ENCODE results near the gene CTNND1. TPM values are rescaled to one million over a fixed set of nuclear protein-coding genes. Genes with fewer than 3 reads are reported as not detected.

Gene CTNND1
- total and polyA plus RNA-seq, 7 donors = 66.0 to 132 (median 97.7) TPM

- Histone ChIP-seq H3K27ac (no peak overlapping the region), H3K4me3 (no peak overlapping the region), H3K36me3 (no peaks in the 10 kb centered on the region), H3K27me3 (peaks cover 0 to 9% (median 0%) of the 10 kb centered on the region in 3 donors), H3K9me3 (peaks cover 0 to 5% (median 2%) of the 10 kb centered on the region in 4 donors), H3K4me1 (no peaks in the 10 kb centered on the region)
- no peak for DNase-seq
- 31 to 42% methylated on average over 1 of the region's 1 CpG for WGBS, 2 donors
- TF ChIP-seq POLR2A (IDR thresholded peaks at IDR 0.05) (no peak), EP300 (IDR thresholded peaks at IDR 0.05) (no peak), CTCF (IDR thresholded peaks at IDR 0.05) (no peak), POLR2AphosphoS5 (IDR thresholded peaks at IDR 0.05) (no peak)
- intact Hi-C loops (cut with DNase I) = no loop called here
Observed at GRCh38 chr11:57842873-57843272, 81.3 kb downstream of the CTNND1 start.

GRCh38 chr11:57867966-57868365, 106.4 kb downstream of the CTNND1 start:
- Histone ChIP-seq H3K4me3 (no peak overlapping the region), H3K27me3 (no peaks in the 10 kb centered on the region), H3K27ac (no peak overlapping the region), H3K4me1 (no peaks in the 10 kb centered on the region), H3K9me3 (no peaks in the 10 kb centered on the region), H3K36me3 (no peaks in the 10 kb centered on the region)
- intact Hi-C loops (cut with DNase I) = no loop called here
- TF ChIP-seq POLR2AphosphoS5 (IDR thresholded peaks at IDR 0.05) (no peak), POLR2A (IDR thresholded peaks at IDR 0.05) (no peak)
- no peak for DNase-seq

GRCh38 chr11:57868491-57868890, 106.9 kb downstream of the CTNND1 start:
- TF ChIP-seq POLR2AphosphoS5 (IDR thresholded peaks at IDR 0.05) = no peak
- TF ChIP-seq EP300 (IDR thresholded peaks at IDR 0.05) = no peak
- TF ChIP-seq POLR2A (IDR thresholded peaks at IDR 0.05) = no peak
- no peak for TF ChIP-seq CTCF (IDR thresholded peaks at IDR 0.05)
- WGBS, 2 donors = 82 to 93% methylated on average over 2 of the region's 2 CpGs
- Histone ChIP-seq H3K9me3 (no peaks in the 10 kb centered on the region), H3K36me3 (no peaks in the 10 kb centered on the region), H3K27ac (no peak overlapping the region), H3K4me3 (no peak overlapping the region), H3K4me1 (no peaks in the 10 kb centered on the region), H3K27me3 (no peaks in the 10 kb centered on the region)
- DNase-seq = no peak
- intact Hi-C loops (cut with DNase I) = no loop called here

Small RNA genes lying within 50 kb of the gene (small RNA-seq; reads per million reads assigned to genes)
- gene AP001931.1 = 0 reads per million in 3 donors
- gene TMX2-CTNND1 = 0 reads per million in 3 donors

Other genes starting within 250 kb of the CTNND1 start
- 10 to 100 TPM; 19.1 to 32.4 (median 27.4) TPM for gene SLC43A1, start 246.1 kb upstream of the CTNND1 start, total RNA-seq
- gene SLC43A1, start 246.1 kb upstream of the CTNND1 start, polyA plus RNA-seq = 10 to 100 TPM in 1 of 3 donors, 1 to 10 TPM in 1, under 1 TPM in 1; 0.92 to 14.3 (median 5.4) TPM
- 10 to 100 TPM; 22.4 to 59.7 (median 33.0) TPM for gene TIMM10, start 231.0 kb upstream of the CTNND1 start, total RNA-seq
- gene TIMM10, start 231.0 kb upstream of the CTNND1 start, polyA plus RNA-seq = 10 to 100 TPM; 48.0 to 62.9 (median 52.7) TPM
- gene SMTNL1, start 224.2 kb upstream of the CTNND1 start, total RNA-seq = not detected
- gene SMTNL1, start 224.2 kb upstream of the CTNND1 start, polyA plus RNA-seq = not detected
- gene UBE2L6, start 194.1 kb upstream of the CTNND1 start, total RNA-seq = 10 to 100 TPM; 26.5 to 37.8 (median 32.5) TPM
- 100 to 1,000 TPM in 1 of 3 donors, 10 to 100 TPM in 2; 42.6 to 106 (median 62.9) TPM for gene UBE2L6, start 194.1 kb upstream of the CTNND1 start, polyA plus RNA-seq
- 100 to 1,000 TPM; 214 to 397 (median 295) TPM for gene SERPING1, start 164.1 kb upstream of the CTNND1 start, total RNA-seq
- gene SERPING1, start 164.1 kb upstream of the CTNND1 start, polyA plus RNA-seq = 100 to 1,000 TPM in 1 of 3 donors, 10 to 100 TPM in 2; 24.5 to 147 (median 49.9) TPM
- gene YPEL4, start 111.9 kb upstream of the CTNND1 start, total RNA-seq = 1 to 10 TPM; 1.5 to 4.4 (median 2.8) TPM
- gene YPEL4, start 111.9 kb upstream of the CTNND1 start, polyA plus RNA-seq = 1 to 10 TPM; 1.2 to 3.0 (median 1.4) TPM
- 10 to 100 TPM in 3 of 4 donors, 1 to 10 TPM in 1; 3.9 to 23.2 (median 13.7) TPM for gene CLP1, start 104.0 kb upstream of the CTNND1 start, total RNA-seq
- 10 to 100 TPM; 12.4 to 16.0 (median 13.2) TPM for gene CLP1, start 104.0 kb upstream of the CTNND1 start, polyA plus RNA-seq
- gene ZDHHC5, start 93.7 kb upstream of the CTNND1 start, total RNA-seq = 10 to 100 TPM; 25.3 to 34.3 (median 28.1) TPM
- 10 to 100 TPM; 13.6 to 42.5 (median 13.8) TPM for gene ZDHHC5, start 93.7 kb upstream of the CTNND1 start, polyA plus RNA-seq
- 10 to 100 TPM in 3 of 4 donors, 1 to 10 TPM in 1; 8.3 to 14.9 (median 12.8) TPM for gene MED19, start 49.6 kb upstream of the CTNND1 start, total RNA-seq
- 10 to 100 TPM; 14.4 to 18.5 (median 16.3) TPM for gene MED19, start 49.6 kb upstream of the CTNND1 start, polyA plus RNA-seq
- gene TMX2, start 49.2 kb upstream of the CTNND1 start, total RNA-seq = 10 to 100 TPM; 29.1 to 47.8 (median 40.7) TPM
- gene TMX2, start 49.2 kb upstream of the CTNND1 start, polyA plus RNA-seq = 100 to 1,000 TPM in 1 of 3 donors, 10 to 100 TPM in 2; 25.2 to 136 (median 26.8) TPM
- 100 to 1,000 TPM; 130 to 188 (median 132) TPM for gene SELENOH, start 20.3 kb upstream of the CTNND1 start, total RNA-seq
- 100 to 1,000 TPM; 149 to 180 (median 156) TPM for gene SELENOH, start 20.3 kb upstream of the CTNND1 start, polyA plus RNA-seq
- gene BTBD18, start 10.0 kb upstream of the CTNND1 start, total RNA-seq = not detected
- under 1 TPM in 1 of 3 donors, not detected in 2; 0.03 TPM for gene BTBD18, start 10.0 kb upstream of the CTNND1 start, polyA plus RNA-seq

Data from sigmoid colon (tissue), 7 donors.